Aorta (tissue), 5 donors: ENCODE data around the gene USP32. TPM values are rescaled to one million over a fixed set of nuclear protein-coding genes. Genes with fewer than 3 reads are reported as not detected.
"Not testable (repeated sequence)": the region's sequence is repeated elsewhere in the genome, so short reads cannot be mapped to it uniquely, and the experiment has no call there.

Experiments used
- ATAC-seq: fragments of 200-7000 bp; cut with Tn5 transposase; one replicate; pipeline ENCODE4 v1.9.1; 2022; ENCODE audit warnings: moderate library complexity; ENCODE audit not compliant: low FRiP score
- DNase-seq, 2 donors: peaks; one replicate each; pipeline ENCODE4 v3.0.0-alpha.2; 2020
- H3K27ac ChIP-seq, 2 donors: one replicate each; pipeline ENCODE4 v1.5.1; 2013; ENCODE audit warnings: low read length in 2 of 2, mild to moderate bottlenecking in 2 of 2, moderate library complexity in 2 of 2, control low read depth in 1 of 2, inconsistent platforms in 1 of 2, low read depth in 1 of 2
- H3K27me3 ChIP-seq, 2 donors: one replicate each; pipeline ENCODE4 v1.6.1; 2013; ENCODE audit warnings: control low read depth in 1 of 2, low read length in 1 of 2, mild to moderate bottlenecking in 1 of 2, moderate library complexity in 1 of 2; ENCODE audit not compliant: insufficient read depth in 2 of 2, control insufficient read depth in 1 of 2
- H3K36me3 ChIP-seq, 2 donors: one replicate each; pipeline ENCODE4 v1.6.1; 2013; ENCODE audit warnings: control low read depth in 1 of 2, low read length in 1 of 2, mild to moderate bottlenecking in 1 of 2; ENCODE audit not compliant: insufficient read depth in 2 of 2, control insufficient read depth in 1 of 2
- H3K4me1 ChIP-seq, 2 donors: one replicate each; pipeline ENCODE4 v1.6.1; 2013; ENCODE audit warnings: low read length in 2 of 2, control low read depth in 1 of 2, mild to moderate bottlenecking in 1 of 2, moderate library complexity in 1 of 2; ENCODE audit not compliant: insufficient read depth in 2 of 2, control insufficient read depth in 1 of 2
- H3K4me3 ChIP-seq, 2 donors: one replicate each; pipeline ENCODE4 v1.5.1; 2013; ENCODE audit warnings: low read length in 2 of 2, control low read depth in 1 of 2, mild to moderate bottlenecking in 1 of 2
- H3K9me3 ChIP-seq: one replicate; pipeline ENCODE4 v1.6.1; 2013; ENCODE audit warnings: mild to moderate bottlenecking, low read length; ENCODE audit not compliant: control insufficient read depth
- WGBS, 2 donors: extraction: QIAGEN DNeasy Blood & Tissue Kit; methylation state at CpG; one replicate each; pipeline ENCODE4 v1.1.7; 2013; 5-methylcytosine and 5-hydroxymethylcytosine counted together
- intact Hi-C, 2 donors: fragments of 100-400 bp; cut with DNase I; formaldehyde crosslinking; loops; one replicate each; pipeline versions ENCODE4 v1.14.2 to v1.15.0; 2022
- polyA plus RNA-seq, 2 donors: library from polyadenylated mRNA; stranded (reverse); fragments of 200-250 nt; gene quantifications; one replicate each; pipeline ENCODE4 v1.2.3, GENCODE V29; 2013
- total RNA-seq, 2 donors: library from RNA; stranded (reverse); fragmentation: NEBNext Ultra II Directional; extraction: Animal tissue kit (Norgen Biotek cat#: 25700); gene quantifications; one replicate each; pipeline ENCODE4 v1.2.1, GENCODE V29; 2021
- donor health status: healthy with polysubstance abuse.
- donor health status: Bipolar disorder and iron deficiency.
- donor health status: DM: no; HTN: no; CAD: no.
- donor health status: DM: no; HTN: no; CAD: no.
- donor health status: DM: yes; HTN: yes; CAD: no.

The USP32 gene
- total and polyA plus RNA-seq, 4 donors = 9.1 to 57.7 (median 32.3) TPM

- H3K27me3 ChIP-seq, ATAC-seq, H3K4me3 ChIP-seq, H3K27ac ChIP-seq, H3K9me3 ChIP-seq, DNase-seq, intact Hi-C loops, H3K36me3 ChIP-seq, H3K4me1 ChIP-seq: not testable (repeated sequence)
- 96 to 98% methylated on average over 7 of the region's 7 CpGs for WGBS, 2 donors
Observed at GRCh38 chr17:60342492-60342891, 49.4 kb downstream of the USP32 start.

- intact Hi-C loops = no loop called here
- ATAC-seq (no peak), DNase-seq (no peak)
- no peak overlapping the region for H3K4me3 ChIP-seq
- 89 to 94% methylated on average over 2 of the region's 2 CpGs for WGBS, 2 donors
- no peak overlapping the region for H3K27ac ChIP-seq
- no peaks in the 10 kb centered on the region for H3K36me3 ChIP-seq
- no peaks in the 10 kb centered on the region for H3K27me3 ChIP-seq
- H3K4me1 ChIP-seq = no peaks in the 10 kb centered on the region
- H3K9me3 ChIP-seq = no peaks in the 10 kb centered on the region
Observed at GRCh38 chr17:60335289-60335688, 56.6 kb downstream of the USP32 start.

GRCh38 chr17:60333628-60334031 is 58.3 kb downstream of the USP32 start:
- Histone ChIP-seq H3K27ac (no peak overlapping the region), H3K4me1 (no peaks in the 10 kb centered on the region), H3K27me3 (no peaks in the 10 kb centered on the region), H3K4me3 (no peak overlapping the region), H3K36me3 (no peaks in the 10 kb centered on the region), H3K9me3 (no peaks in the 10 kb centered on the region)
- 71 to 78% methylated on average over 2 of the region's 2 CpGs for WGBS, 2 donors
- ATAC-seq (no peak), DNase-seq (no peak)
- intact Hi-C loops = no loop called here

- H3K4me1 ChIP-seq, intact Hi-C loops, DNase-seq, ATAC-seq, H3K4me3 ChIP-seq, H3K36me3 ChIP-seq, H3K27me3 ChIP-seq, H3K9me3 ChIP-seq, H3K27ac ChIP-seq: not testable (repeated sequence)
- WGBS, 2 donors = 96 to 98% methylated on average over 2 of the region's 2 CpGs
Observed at GRCh38 chr17:60333072-60333471, 58.9 kb downstream of the USP32 start.

GRCh38 chr17:60332574-60332973 is 59.4 kb downstream of the USP32 start:
- Histone ChIP-seq H3K4me1 (no peaks in the 10 kb centered on the region), H3K4me3 (no peak overlapping the region), H3K27me3 (no peaks in the 10 kb centered on the region), H3K36me3 (no peaks in the 10 kb centered on the region), H3K27ac (no peak overlapping the region), H3K9me3 (no peaks in the 10 kb centered on the region)
- no peak for DNase-seq
- 68 to 77% methylated on average over 2 of the region's 2 CpGs for WGBS, 2 donors
- ATAC-seq = no peak
- intact Hi-C loops = no loop called here

- no peaks in the 10 kb centered on the region for H3K27me3 ChIP-seq
- 48 to 72% methylated on average over 1 of the region's 1 CpG for WGBS, 2 donors
- H3K4me1 ChIP-seq = no peaks in the 10 kb centered on the region
- no peak overlapping the region for H3K4me3 ChIP-seq
- ATAC-seq (no peak), DNase-seq (no peak)
- no peak overlapping the region for H3K27ac ChIP-seq
- H3K36me3 ChIP-seq = no peaks in the 10 kb centered on the region
- intact Hi-C loops = no loop called here
- H3K9me3 ChIP-seq = no peaks in the 10 kb centered on the region
Observed at GRCh38 chr17:60330731-60331130, 61.2 kb downstream of the USP32 start.

- Histone ChIP-seq H3K4me3 (no peak overlapping the region), H3K27me3 (no peaks in the 10 kb centered on the region), H3K36me3 (no peaks in the 10 kb centered on the region), H3K27ac (no peak overlapping the region), H3K9me3 (no peaks in the 10 kb centered on the region), H3K4me1 (no peaks in the 10 kb centered on the region)
- DNase-seq = no peak
- intact Hi-C loops = no loop called here
- 88 to 94% methylated on average over 9 of the region's 9 CpGs for WGBS, 2 donors
- ATAC-seq = no peak
Observed at GRCh38 chr17:60328679-60329078, 63.3 kb downstream of the USP32 start.

- Histone ChIP-seq H3K9me3 (no peaks in the 10 kb centered on the region), H3K4me3 (no peak overlapping the region), H3K4me1 (no peaks in the 10 kb centered on the region), H3K36me3 (no peaks in the 10 kb centered on the region), H3K27me3 (no peaks in the 10 kb centered on the region), H3K27ac (no peak overlapping the region)
- 88 to 95% methylated on average over 4 of the region's 4 CpGs for WGBS, 2 donors
- DNase-seq (no peak), ATAC-seq (no peak)
- intact Hi-C loops = no loop called here
Observed at GRCh38 chr17:60327901-60328273, 64.0 kb downstream of the USP32 start.

- DNase-seq (no peak), ATAC-seq (no peak)
- H3K27me3 ChIP-seq = no peaks in the 10 kb centered on the region
- no peaks in the 10 kb centered on the region for H3K36me3 ChIP-seq
- H3K9me3 ChIP-seq = no peaks in the 10 kb centered on the region
- 68 to 87% methylated on average over 25 to 27 of the region's 27 CpGs for WGBS, 2 donors
- H3K27ac ChIP-seq = no peak overlapping the region
- H3K4me1 ChIP-seq = no peaks in the 10 kb centered on the region
- intact Hi-C loops = no loop called here
- H3K4me3 ChIP-seq = no peak overlapping the region
Observed at GRCh38 chr17:60327134-60327900, 64.6 kb downstream of the USP32 start.
